OCI-LY7 (cell line): ENCODE measurements around the gene SHISA5.

ENCODE experiments used
- CTCF ChIP-seq: fragments of 200-600 bp; sonication (generic); conservative IDR thresholded peaks from 2 replicates; pipeline ENCODE4 v1.5.1; 2014; ENCODE audit warnings: mild to moderate bottlenecking, antibody characterized with exemption, low read length, moderate library complexity, mixed read lengths
- EZH2phosphoT487 ChIP-seq: fragments of 200-600 bp; sonication (generic); IDR thresholded peaks from 2 replicates; pipeline ENCODE4 v1.6.1; 2018; ENCODE audit warnings: low read depth, borderline replicate concordance, mild to moderate bottlenecking, mixed run types, antibody characterized with exemption, low read length, moderate library complexity, mixed read lengths

GRCh38 chr3:48475188-48475587 lies 28.8 kb downstream of the SHISA5 start:
- TF ChIP-seq CTCF: no peak
- no peak for TF ChIP-seq EZH2phosphoT487
